Measurements from ENCODE around the gene AMBP.
A peak's percentile ranks its signal among the peaks of the same experiment; 100 is the strongest.
"Not testable (repeated sequence)": the region's sequence is repeated elsewhere in the genome, so short reads cannot be mapped to it uniquely, and the experiment has no call there.

The AMBP gene

DNA sequence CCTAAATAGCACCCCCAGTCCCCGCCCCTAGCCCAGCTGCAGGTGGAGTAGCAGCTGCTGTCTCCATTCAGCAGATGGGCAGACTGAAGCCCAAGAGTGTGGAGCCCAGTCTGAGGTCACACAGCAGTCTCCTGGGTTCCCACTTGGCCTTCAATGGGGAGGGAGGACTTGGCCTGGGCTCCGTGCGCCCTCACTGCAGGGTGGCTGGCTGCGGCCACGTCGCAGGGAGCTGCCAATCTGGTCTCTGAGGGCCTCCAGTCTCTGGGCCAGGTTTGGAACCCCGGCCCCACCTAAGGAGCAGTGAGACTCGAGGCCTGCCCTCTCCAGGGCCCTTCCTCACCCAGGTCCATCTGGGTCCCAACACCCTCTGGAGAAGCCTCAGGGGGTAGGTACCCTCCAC is 13.6 kb upstream of the AMBP start:
- DNase-seq: no peak

DNA sequence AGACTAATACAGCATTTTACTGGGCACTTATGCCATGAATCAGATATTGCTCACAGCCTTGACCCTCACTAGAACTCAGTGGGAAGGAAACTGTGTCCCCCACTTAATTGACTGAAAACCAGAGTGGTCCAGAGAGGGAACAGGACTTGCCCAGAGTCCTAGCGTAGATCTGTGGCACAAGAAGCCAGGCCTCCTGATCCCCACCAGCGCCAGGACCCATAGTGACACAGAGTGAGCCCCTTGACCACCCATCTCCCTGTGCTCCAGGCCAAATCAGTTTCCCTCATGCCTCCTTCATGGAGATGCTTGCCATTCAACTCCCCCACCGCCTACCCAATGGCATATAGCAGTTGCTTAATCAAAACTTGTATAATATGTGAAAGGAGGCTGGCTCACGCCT is 12.7 kb upstream of the AMBP start:
- no peak for DNase-seq

DNA sequence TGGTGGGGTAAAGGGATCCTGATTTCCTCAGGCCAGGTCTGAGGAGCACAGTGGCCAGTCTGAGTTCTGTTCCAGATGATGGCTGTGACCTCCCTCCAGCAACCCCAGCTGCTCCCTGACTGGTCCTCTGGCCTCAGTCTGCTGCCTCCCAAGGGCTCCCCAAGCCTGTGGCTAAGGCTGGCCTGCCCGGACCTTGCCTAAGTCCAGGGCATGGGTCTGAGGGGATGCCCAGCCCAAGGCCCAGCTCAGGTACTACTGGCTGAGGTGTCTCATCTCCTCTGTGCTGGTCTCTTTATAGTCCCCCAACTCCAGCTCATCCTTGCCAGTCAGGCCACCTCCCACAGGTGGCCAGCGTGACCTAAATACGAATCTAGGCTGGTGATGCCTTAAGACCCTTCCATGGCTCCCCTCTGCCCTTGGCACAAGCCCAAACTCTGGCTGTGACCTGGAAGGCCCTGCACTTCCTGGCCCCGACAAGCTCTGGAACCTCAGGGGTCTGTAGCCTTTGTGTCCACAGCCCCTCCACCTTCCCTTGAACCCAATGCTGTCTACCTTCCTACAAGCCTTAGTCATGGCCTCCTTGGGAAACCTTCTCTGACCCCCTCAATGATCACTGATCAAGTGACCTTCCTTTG is 11.2 kb upstream of the AMBP start:
- no peak for DNase-seq

GRCh38 chr9:114088571-114089170 is 10.6 kb upstream of the AMBP start:
- no peak for DNase-seq

GRCh38 chr9:114087721-114088120 is 9.6 kb upstream of the AMBP start:
- DNase-seq: no peak

DNA sequence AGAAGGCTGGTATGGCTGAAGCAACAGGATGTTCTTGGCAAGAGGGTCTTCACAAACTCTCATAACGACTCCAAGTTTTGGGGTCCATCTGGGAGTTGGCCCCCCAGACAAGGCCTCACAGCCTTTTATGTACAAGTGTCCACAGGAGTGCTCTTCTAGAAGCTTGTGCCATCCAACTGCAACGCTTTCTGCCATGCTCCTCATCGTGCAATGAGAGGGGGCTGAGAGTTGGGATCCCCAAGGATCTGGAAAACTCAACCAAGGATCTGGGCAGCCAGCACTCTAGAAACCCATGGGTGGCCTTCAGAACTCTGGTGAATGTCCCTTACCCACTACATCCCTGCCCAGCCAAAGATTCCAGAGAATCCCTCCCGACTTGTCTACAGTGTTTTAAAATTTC is 8.5 kb upstream of the AMBP start:
- DNase-seq: no peak

DNA sequence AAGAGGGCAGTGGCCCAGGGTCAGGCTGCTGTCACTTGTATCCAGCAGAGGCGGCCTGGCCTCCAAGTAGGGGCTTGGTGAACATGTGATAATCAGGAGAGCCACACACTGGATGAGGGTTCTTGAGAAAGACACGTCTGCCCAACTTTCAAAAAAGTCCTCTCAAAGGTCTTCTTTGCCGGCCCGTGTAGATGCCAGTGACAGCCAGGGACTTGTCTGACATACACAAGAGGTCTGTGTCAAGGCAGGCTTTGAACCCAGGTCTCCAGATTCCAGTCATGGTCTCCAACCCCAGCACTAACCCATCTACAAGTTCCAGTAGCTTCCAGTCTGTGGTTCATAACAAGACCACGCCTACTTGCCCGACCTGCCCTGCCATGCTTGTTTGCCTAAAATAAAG is 7.9 kb upstream of the AMBP start:
- DNase-seq: no peak

DNA sequence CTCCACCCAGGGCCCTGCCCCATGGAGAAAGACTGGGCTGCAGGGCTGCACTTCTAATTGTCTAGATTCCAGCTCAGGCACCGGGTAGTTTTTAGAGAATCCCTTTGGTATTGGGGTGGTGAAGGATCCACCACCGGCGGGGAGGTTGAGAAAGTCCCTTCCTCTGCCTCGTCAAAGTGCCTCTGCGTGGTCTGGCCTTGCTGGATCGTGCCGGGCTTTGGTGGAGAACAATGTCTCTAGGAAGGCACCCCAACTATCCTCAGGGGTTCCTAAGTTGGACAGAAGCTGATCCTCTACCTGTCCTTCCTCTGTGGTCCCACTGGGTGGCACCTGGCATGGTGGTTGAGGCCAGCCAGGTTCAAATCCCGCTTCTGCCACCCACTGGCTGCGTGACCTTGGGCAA is 7.3 kb upstream of the AMBP start:
- DNase-seq: no peak

GRCh38 chr9:114084282-114085073 is 6.4 kb upstream of the AMBP start:
- no peak for DNase-seq

GRCh38 chr9:114083666-114084065 is 5.6 kb upstream of the AMBP start:
- DNase-seq: no peak

DNA sequence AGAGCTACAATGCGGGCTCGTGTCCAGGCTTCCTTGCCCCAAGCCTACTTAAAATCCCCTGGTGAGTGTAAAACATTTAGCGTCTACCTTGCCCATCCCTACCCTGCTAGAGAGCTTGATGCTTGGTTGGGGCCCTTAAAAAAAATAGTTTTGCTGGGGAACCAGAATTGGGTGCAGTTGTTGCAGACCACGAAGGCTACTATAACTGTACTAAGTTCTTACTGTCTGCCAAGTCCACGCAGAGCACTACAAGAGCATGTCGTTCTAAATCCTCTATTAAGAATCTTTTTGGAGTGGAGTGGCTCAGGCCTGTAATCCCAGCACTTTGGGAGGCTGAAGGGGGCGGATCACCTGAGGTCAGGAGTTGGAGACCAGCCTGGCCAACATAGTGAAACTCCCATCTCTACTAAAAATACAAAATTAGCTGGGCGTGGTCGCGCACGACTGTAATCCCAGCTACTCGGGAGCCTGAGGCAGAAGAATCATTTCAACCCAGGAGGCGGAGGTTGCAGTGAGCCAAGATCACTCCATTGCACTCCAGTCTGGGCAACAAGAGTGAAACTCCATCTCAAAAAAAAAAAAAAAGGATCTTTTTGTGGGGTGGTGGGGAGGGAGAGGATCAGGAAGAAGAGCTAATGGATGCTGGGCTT is 4.8 kb upstream of the AMBP start:
- DNase-seq: not testable (repeated sequence)

DNA sequence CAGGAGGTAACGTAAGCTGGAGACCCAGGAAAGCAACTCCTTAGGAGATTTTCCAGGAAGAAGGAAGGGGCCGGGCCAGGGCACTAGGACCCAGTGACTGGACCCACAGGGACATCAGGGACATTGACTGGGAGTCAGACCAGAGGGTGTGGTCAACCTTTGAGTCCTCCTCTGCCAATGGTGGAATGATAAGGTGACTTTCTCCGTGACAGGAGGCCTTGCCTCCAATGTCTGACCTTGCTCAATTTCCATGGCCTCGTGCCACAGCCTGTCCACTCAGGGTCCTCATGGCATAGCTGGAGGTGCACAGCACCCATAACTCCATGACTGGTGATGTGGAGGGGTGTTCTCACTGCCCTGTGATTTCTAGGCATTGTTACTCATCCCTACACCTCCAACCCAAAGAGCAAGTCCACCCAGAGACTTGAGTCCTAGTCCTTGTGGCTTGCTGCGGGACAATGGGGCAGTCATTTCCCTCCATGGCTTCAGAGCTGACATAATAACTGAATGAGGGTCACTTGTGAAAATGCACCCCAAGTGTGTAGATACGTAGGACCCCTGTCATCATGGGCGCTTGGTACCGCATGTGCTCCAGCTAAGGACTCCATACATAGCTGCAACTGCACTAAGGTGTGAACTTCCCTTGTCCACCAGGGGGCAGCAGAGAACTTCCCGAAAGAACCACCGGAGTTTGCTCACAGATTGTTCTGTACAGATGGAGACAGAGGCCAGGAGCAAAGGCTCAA is 4.1 kb upstream of the AMBP start:
- peak; percentile 84 to 86 for DNase-seq

DNA sequence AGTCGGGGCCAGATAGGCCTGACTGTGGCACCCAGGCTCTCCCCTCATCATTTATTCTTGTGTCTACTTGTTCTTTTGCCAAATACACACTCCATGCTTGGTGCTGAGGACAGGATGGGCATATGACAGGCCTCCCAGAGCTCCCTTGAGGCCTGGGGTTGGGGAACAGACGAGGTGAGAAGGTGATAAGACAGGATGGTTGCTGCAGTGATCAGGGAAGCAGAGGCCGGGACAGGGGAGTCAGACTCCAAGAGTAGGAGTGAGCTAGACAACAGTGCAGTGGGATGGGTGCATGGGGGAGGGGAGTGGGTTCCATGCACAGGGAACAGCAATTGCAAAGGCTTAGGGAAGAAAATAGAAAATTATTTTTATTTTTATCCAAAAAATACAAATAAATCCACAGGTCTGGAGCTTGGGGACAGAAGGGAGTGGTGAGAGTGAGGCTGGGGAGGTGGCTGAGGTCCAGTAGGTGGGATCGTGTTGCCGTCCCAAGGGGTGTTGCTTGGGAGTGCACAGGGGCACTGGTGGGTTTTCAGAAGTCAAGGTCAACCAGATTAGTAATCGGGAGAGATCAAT is 3.4 kb upstream of the AMBP start:
- no peak for DNase-seq

DNA sequence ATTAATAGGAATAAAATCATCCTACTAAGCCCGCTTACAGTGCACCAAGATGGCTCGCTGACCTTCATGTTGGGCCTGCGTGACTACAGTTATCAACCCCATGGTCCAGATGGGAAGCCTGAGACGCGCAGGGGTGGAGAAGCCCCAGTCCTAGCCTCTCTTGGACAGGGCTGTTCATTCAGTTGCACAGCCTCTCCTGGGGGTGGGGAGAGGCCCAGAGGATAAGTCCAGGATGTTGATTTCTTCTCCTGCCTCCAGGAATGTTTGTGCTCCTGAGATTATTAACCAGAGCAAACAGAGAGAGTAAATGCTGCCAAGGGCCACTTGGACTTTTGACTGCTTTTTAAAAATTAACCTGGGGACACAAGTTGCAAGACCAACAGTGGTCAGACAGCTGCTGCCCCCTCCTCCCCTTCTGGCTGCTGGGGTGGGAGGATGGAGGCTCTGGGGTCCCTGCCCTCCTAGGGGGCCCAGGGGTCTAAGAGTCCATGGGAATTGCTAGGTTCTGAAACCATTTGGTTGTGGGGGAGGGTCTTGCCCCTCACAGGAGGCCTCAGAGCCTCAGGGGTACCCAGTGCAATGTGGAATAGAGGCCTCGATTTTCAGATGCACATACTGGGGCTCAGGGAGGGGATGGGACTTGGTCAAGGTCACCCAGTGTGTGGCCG is 2.8 kb upstream of the AMBP start:
- DNase-seq: no peak

DNA sequence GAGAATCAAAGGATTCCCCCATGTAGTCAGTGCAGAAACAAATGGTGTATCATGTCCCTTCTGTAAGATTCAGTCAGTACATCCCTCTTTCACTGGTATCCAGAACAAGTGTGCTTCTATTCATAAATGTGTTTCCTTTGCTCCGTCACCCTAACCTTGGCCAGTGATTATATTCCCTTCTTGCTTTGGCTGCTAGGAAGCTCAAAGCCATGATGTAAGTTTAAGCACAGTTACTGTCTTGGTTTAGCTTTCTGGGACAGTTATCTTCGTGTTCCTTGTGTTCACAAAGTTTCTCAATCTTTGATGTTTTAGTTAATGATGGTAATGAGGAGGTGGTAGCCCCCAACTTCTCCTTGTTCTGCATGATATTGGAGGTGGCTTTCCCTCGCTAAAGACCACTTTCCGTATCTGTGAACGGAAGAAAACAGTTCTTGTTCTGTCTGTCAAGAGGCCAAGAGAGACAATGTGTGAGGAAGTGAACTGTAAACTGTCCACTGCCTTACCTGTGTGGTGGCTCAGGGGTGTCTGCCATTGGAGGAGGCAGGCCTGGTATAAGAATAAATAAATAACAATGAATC is 2.2 kb upstream of the AMBP start:
- DNase-seq: no peak

DNA sequence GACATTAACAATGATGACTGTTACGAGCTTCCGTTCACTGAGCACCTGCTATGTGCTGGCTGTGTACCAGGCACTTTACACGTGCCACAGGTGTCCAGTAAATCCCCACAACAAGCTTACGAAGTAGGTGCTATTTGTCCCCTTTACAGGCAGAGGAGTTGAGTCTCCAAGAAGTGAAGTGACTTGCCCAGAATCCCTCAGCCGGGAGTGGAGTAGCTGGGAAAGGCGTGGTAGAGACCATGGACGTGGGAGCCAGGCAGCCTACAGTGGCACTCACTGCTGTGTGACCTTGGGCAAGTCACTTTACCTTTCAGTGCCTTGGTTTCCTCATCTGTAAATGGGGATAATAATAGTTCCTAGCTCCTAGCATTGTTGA is 669 bp upstream of the AMBP start:
- no peak for DNase-seq

- no peak for DNase-seq
Observed at GRCh38 chr9:114077162-114077837, 800 bp downstream of the AMBP start.

- DNase-seq: no peak
Observed at GRCh38 chr9:114076237-114077161, 1.6 kb downstream of the AMBP start.

DNA sequence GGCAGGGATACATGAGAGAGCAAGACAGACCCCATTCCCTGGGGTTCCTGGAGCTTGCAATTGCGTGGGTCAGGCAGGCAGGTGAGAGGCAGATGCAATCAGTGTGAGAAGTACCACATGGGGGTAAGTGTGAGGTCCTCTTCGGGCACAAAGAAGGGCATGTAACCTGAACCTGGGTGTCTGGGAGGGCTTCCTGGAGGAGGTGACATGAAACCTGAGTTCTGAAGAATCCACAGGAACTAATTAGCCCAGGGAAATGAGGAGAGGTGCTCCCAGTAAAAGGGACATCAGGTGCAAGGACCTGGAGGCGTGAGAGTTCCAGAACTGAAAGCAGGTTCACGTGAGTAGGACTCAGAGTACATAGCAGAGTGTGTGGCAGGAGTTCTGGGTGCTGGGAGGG is 2.5 kb downstream of the AMBP start:
- DNase-seq: no peak
